Activated CD4-positive, CD25-positive, alpha-beta regulatory T cell (primary cell): ENCODE data around the gene SIX1.

Experiments
- DNase-seq, 4 experiments: peaks; one replicate each; lab custom pipeline; 2025; lab: John Stamatoyannopoulos, UW

The SIX1 gene

GRCh38 chr14:60642270-60643140, 6.8 kb downstream of the SIX1 start:
- no peak for DNase-seq

DNA sequence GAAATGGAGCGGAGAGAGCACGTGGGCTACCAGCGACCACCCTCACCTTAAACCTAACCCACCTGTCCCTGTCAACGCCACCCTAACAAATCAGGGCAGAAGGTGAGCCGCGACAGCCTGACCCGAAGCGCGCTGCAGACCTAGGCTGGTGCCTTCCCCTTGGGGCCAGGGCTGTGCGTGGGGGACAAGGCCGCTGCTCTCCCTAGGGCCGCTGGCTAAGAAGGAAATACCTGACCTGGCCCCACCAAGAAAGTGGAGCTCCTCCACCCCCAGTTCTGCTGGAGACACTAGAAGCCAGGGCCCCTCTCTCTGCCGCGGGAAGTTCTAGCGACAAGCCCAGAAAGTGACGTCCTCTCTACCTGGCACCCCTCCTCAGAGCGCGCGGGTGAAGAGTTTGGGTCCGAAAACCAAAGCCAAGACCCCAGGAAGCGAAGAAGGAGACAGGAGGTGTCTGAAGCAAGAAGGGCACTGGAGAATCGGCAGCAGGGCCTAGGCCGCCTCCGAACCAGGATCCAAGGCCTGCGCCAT, 7.5 kb downstream of the SIX1 start:
- no peak for DNase-seq

GRCh38 chr14:60640859-60641741, 8.2 kb downstream of the SIX1 start:
- no peak for DNase-seq

GRCh38 chr14:60639674-60640073, 9.6 kb downstream of the SIX1 start:
- no peak for DNase-seq

DNA sequence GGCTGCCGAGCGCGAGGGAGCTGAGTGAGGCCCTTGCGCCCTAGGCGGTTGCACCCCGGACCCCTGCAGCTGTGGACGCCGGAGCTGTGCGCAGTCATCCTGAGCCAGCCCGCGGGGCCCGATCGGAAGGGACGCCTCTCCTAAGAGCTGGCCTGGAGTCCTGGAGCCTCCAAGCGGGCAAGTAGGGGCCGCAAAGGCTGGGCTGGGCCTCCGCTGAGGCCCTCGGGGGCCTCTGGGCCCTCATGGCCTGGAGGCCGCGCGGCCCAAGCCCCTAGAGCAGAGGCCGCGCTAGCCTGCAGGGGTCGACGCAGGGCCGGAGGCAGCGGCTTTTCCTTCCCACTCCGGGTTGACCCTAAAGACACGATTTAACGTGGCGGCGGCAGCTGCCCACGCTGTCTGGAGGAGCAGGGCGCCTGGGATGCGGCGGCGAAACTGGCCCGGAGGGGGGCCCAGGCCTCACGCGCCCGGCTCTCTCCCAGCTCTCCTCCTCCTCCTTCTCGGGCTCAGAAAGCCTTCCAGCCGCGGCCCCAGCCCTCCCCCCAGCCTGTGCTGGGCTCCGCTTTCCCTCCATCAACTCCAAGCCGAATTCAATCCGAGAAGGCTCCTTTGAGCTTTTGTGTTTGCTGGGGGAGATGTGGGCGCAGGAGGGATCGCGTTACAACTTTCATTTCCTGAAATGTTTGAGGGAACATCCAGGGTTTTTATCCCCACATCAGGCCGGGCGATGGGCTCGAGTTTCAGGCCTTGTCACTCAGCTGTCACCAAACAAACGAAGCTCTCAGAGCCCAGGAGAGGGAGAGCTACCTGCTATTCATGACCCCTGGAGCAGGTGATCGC, 11.6 kb downstream of the SIX1 start:
- DNase-seq = no peak

- no peak for DNase-seq
Observed at GRCh38 chr14:60636879-60637478, 12.3 kb downstream of the SIX1 start.

- no peak for DNase-seq
Observed at GRCh38 chr14:60634153-60634552, 15.1 kb downstream of the SIX1 start.

DNA sequence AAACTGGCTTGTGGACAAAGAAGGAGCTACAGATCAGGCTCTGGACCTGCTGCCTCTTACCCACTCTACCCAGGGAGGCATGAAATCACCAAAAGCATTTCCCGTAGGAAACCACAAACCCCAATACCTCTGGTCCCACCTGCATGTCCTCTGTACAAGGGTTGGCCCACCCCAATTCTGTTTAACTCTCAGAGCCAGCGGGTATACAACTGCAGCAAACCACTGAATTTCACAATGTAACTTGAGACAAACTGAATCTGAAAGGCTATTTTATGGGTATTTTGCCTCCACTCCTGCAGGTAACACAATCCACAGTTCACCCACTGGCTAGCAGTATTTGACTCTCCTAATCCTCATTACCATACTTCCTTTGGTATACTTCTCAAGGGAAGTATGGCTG, 16.5 kb downstream of the SIX1 start:
- no peak for DNase-seq

DNA sequence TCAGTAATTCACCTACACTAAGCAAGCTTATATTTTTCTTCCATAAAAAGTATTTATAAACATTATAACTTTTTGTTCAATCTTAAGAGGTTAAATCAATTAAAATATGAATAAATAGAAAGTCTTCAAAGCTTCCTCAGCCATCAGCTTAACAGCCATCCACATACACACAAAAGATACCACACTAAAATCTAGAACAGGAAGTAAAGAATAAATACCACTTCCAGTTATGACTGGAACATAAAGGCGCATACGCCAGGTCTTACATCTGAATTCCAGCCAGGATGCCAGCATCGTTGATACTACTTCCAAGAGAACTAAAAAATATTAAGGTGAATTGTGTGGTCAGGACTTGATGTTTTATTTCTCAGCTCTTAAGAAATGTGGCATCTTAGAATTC, 17.0 kb downstream of the SIX1 start:
- no peak for DNase-seq

GRCh38 chr14:60631842-60632241, 17.4 kb downstream of the SIX1 start:
- no peak for DNase-seq

DNA sequence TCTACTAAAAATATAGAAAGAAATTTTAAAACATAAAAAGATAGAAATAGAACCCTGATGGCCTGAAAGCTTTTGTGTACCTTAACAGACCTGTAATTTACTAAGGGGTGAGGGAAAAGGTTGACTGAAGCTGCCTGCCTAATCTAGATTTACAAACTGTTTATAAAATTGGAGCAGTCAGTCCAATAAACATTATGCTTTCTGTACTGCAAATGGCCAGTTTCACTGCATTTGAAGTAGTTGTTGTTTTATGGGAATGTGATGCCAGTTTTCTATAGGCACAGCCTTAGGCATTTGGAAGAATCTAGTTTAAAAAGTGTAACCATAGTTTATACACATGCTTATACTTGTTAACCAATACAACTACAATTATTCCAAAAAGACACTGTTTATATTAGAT, 19.1 kb downstream of the SIX1 start:
- no peak for DNase-seq

DNA sequence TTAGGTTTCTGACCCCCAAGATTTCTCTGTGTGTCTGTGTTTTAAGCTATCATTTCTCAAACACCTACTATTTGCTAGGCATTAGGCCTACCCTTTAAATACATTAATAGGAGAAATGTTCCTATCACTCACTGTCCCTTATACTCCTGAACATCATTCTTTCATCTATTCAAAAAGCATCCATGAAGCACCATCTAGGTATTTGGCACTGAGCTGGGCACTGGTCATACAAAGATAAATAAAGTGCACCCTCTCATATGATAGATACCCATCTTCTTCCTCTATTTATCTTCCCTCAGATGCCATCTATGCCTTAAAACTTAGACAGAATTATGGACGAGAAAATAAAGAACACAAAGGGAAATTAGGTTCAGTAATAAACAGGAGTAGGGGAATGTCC, 20.4 kb downstream of the SIX1 start:
- no peak for DNase-seq

DNA sequence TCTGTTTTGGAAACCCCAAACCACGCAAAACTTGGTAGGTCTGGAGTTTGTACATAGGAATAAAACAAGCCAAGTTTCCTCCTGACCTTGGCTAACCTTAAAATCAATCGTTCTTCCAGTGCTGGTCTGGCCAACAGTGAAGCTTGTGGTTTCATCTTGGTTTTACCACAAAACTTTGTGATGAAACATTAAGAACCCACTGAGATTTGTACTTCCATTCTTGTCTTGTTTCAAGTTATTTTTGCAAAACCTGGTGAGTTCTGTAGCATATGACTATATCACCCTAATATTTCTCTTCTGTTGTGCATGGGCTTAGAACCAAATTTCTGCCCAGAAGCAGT, 26.4 kb downstream of the SIX1 start:
- no peak for DNase-seq

- DNase-seq = no peak
Observed at GRCh38 chr14:60622210-60622916, 26.9 kb downstream of the SIX1 start.

- DNase-seq = no peak
Observed at GRCh38 chr14:60621386-60621785, 27.9 kb downstream of the SIX1 start.

DNA sequence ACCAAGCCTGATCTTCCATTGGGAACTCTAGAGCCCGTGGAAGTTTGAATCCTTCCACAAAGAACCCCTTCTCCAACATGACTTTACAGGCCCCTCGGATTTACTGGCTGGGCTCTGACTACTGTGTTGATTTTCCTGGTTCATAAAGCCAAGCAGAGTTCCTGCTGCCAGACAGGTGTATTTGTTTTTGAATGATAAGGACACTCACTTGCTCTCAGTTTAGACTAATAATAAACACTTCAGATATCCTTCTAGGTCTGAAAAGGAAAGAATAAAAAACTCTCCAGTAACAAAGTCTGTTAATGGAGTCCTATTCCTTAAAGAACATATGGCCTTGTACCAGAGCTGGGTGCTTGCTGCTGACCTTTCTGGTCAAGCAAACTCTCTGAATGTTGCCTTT, 31.0 kb downstream of the SIX1 start:
- DNase-seq = no peak

DNA sequence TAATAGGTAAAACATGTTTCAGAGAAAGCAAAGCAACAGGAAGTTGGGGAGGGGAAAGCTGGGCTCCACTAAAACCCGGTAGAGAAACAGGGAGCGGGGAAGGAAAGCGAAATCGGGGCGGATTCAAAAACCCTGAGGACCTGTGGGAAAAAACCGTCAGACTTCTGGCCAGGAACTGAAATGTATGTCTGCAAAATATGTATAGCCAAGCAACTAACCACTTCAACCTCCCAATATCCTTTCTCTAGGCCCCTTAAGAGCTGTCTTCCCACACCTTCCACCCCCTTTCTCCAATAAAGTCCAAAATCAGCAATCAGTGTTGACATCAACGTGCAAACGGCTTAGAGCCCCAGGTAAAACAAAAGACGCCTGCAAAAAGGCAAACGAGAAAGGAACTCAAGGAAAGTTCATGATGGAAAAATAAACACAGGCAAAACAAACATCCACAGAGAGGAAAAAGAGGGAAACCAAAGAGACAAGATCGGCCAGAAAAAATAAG, 32.8 kb downstream of the SIX1 start:
- DNase-seq = no peak

GRCh38 chr14:60602291-60602690, 47.0 kb downstream of the SIX1 start:
- DNase-seq = no peak

DNA sequence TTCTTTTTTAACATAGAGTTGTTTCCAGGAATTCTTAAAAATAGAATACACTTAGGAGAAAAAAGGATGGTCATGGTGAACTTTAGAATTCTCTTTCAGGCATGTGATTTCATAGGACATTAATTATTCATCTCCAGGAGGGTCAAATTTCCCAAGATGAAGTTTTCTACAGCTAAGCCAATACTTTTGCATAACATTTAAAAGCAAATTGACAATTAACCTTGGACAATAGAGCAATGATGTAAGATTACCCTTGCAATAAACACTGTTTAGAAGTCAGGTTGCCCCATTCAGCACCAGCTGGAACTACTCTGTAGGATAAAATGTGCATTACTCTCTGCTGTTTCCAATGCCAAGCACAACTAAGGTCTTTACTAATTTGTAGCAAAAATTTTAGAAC, 49.5 kb downstream of the SIX1 start:
- no peak for DNase-seq

DNA sequence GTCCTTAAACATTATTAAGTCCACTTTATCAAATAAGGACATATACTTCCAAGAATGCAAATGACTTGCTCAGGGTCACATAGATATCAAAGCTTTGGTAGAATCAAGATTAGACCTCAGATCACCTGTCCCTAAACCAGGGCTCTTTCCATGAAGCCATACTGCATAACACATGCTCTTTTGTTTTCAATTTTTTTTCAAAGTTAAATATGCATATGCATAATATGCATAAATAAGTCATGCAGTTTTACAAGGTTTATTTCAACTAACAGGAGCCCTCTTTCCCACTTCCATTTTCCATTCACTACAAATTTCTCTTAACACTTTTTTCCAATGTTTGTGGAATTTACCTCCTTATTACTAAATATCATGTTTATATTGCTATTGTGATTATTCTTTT, 53.1 kb downstream of the SIX1 start:
- DNase-seq = no peak

DNA sequence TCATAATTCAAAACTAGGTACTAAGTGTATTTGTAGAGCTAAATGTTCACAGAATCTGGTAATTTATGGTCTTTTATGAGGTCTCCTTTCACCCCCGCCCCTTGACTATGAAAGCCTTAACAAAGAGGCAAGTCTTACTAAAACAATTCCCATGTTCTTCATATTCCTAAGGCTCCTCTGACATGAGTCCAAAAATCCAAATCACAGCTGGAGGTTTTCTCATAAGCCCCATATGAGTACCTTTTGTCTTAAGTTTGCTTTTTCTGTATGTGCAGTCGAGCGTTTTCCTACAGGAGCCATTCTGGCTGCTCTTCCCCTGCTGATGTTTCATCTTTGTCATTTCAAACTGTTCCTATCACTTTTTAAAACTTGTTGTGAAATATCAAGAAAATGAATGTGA, 55.2 kb downstream of the SIX1 start:
- DNase-seq = no peak
